Effector memory CD4-positive, alpha-beta T cell (primary cell): ENCODE results near the gene DDIT4.
A peak's percentile ranks its signal among the peaks of the same experiment; 100 is the strongest.
"Not testable (repeated sequence)": the region's sequence is repeated elsewhere in the genome, so short reads cannot be mapped to it uniquely, and the experiment has no call there.

Experiments used
- DNase-seq, 3 donors: peaks; one replicate each; pipeline ENCODE4 v3.0.0-alpha.2; 2020
- H3K27ac ChIP-seq: 2 replicates; pipeline ENCODE4 v1.7.0; 2013; ENCODE audit warnings: mild to moderate bottlenecking, low read length, moderate library complexity; ENCODE audit not compliant: insufficient read depth, poor library complexity, severe bottlenecking
- H3K27me3 ChIP-seq: replicated peaks from 2 replicates; pipeline ENCODE4 v1.7.0; 2013; ENCODE audit warnings: mild to moderate bottlenecking, low read length; ENCODE audit not compliant: insufficient read depth, control insufficient read depth, poor library complexity, severe bottlenecking
- H3K36me3 ChIP-seq: 2 replicates; pipeline ENCODE4 v1.7.0; 2013; ENCODE audit warnings: mild to moderate bottlenecking, low read length, moderate library complexity; ENCODE audit not compliant: control insufficient read depth, insufficient read depth
- H3K4me1 ChIP-seq: 2 replicates; pipeline ENCODE4 v1.7.0; 2013; ENCODE audit warnings: low read length, mild to moderate bottlenecking; ENCODE audit not compliant: control insufficient read depth, insufficient read depth, poor library complexity, severe bottlenecking
- H3K4me3 ChIP-seq: 2 replicates; pipeline ENCODE4 v1.7.0; 2013; ENCODE audit warnings: low read length, low read depth, mild to moderate bottlenecking; ENCODE audit not compliant: insufficient read depth, poor library complexity, severe bottlenecking
- H3K9me3 ChIP-seq: 2 replicates; pipeline ENCODE4 v1.7.0; 2013; ENCODE audit warnings: mild to moderate bottlenecking, low read length, moderate library complexity; ENCODE audit not compliant: control insufficient read depth

DDIT4 gene

GRCh38 chr10:72295330-72295910, 21.7 kb downstream of the DDIT4 start:
- Histone ChIP-seq H3K4me1 (peaks cover 64% of the 10 kb centered on the region), H3K9me3 (no peaks in the 10 kb centered on the region), H3K4me3 (no peak overlapping the region), H3K27me3 (no peaks in the 10 kb centered on the region), H3K27ac (peak overlapping the region; percentile 95), H3K36me3 (no peaks in the 10 kb centered on the region)
- DNase-seq = no peak

GRCh38 chr10:72296829-72297280, 23.1 kb downstream of the DDIT4 start:
- H3K4me3 ChIP-seq, H3K9me3 ChIP-seq, DNase-seq, H3K27me3 ChIP-seq, H3K36me3 ChIP-seq: not testable (repeated sequence)
- Histone ChIP-seq H3K4me1 (peaks cover 51% of the 10 kb centered on the region), H3K27ac (peak overlapping the region; percentile 95)

GRCh38 chr10:72297281-72297804, 23.6 kb downstream of the DDIT4 start:
- Histone ChIP-seq H3K36me3 (no peaks in the 10 kb centered on the region), H3K4me3 (peak overlapping the region; percentile 45), H3K4me1 (peaks cover 46% of the 10 kb centered on the region), H3K9me3 (no peaks in the 10 kb centered on the region), H3K27me3 (no peaks in the 10 kb centered on the region), H3K27ac (peak overlapping the region; percentile 95)
- peak; percentile 92 to 96 (median 95) for DNase-seq

DNA sequence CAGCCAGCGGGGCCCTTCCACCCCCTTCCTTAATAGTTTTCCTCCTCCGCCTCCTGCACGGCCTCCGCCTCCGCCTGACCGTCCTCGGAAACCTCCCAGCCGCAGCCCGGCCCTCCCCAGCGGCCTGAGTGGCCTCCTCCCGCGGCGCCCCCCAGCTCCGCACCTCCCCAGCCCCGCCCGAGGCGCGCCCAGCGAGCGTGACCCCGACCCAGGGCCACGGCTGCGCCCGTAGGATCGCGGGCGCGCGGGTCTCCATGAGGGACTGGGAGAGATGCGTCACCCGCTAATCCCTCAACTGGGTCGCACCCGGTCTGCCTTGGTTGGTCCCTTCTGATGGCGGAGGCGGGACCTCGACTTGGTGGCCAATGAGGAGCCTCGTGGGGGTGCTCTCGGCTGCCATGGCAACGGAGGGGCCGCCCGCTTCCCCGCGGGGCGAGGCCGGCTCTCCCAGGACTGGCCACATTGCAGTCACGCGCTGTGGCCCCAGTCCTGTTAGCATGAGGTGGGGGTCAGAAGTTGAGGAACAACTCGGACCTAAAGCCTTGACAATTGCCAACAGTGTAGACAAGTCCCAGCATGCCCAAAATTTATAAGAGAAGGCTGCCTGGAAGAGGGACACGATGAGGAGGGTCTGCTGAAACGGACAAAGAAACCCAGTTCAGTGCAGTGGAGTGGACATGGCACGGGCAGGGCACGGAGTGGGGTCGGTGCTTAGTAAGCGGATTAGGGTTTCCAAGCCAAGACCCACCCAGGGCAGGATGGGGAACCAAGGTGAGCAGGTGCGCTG, 24.3 kb downstream of the DDIT4 start:
- Histone ChIP-seq H3K27ac (peak overlapping the region; percentile 95), H3K4me3 (peak overlapping the region; percentile 45), H3K36me3 (no peaks in the 10 kb centered on the region), H3K9me3 (no peaks in the 10 kb centered on the region), H3K27me3 (no peaks in the 10 kb centered on the region), H3K4me1 (peaks cover 40% of the 10 kb centered on the region)
- DNase-seq = peak; percentile 82 to 89 (median 87)

- Histone ChIP-seq H3K27me3 (no peaks in the 10 kb centered on the region), H3K27ac (peak overlapping the region; percentile 95), H3K9me3 (no peaks in the 10 kb centered on the region), H3K4me3 (no peak overlapping the region), H3K36me3 (no peaks in the 10 kb centered on the region), H3K4me1 (peaks cover 35% of the 10 kb centered on the region)
- DNase-seq = no peak
Measured at GRCh38 chr10:72298592-72299519, 25.1 kb downstream of the DDIT4 start.

GRCh38 chr10:72303424-72304128, 29.9 kb downstream of the DDIT4 start:
- no peak overlapping the region for H3K4me3 ChIP-seq
- no peak overlapping the region for H3K27ac ChIP-seq
- DNase-seq = no peak

DNA sequence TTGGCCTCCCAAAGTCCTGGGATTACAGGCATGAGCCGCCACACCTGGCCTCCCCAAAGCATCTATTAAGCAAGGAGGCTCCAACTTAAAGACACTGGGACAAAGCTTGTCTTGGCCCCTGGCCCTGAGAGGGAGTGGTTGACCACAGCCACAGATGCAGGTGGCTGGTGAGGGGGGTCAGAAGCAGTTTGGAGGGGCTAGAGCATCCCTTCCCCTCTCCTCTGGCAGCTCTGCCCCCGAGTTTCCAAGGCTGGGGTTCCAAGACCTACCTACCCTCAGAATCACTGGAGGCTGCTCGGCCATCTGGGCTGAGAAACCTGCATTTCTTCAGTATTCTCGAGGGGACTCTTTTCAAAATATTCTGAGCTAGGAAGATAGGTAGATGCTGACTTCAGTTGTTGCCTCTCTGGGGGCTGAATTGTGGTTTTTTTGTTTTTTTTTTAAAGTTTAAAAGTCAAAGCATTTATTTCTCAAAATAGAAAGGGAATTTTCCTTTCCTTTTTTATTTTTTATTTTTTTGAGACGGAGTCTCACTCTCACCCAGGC, 32.6 kb downstream of the DDIT4 start:
- Histone ChIP-seq H3K36me3 (no peaks in the 10 kb centered on the region), H3K27ac (peak overlapping the region; percentile 32), H3K4me3 (no peak overlapping the region), H3K9me3 (no peaks in the 10 kb centered on the region), H3K27me3 (no peaks in the 10 kb centered on the region), H3K4me1 (peaks cover 23% of the 10 kb centered on the region)
- DNase-seq = no peak

More at GRCh38 chr10:72303424-72304128, 29.9 kb downstream of the DDIT4 start:
- no peaks in the 10 kb centered on the region for H3K36me3 ChIP-seq
- H3K27me3 ChIP-seq = no peaks in the 10 kb centered on the region
- H3K4me1 ChIP-seq = peaks cover 20% of the 10 kb centered on the region
- no peaks in the 10 kb centered on the region for H3K9me3 ChIP-seq

DNA sequence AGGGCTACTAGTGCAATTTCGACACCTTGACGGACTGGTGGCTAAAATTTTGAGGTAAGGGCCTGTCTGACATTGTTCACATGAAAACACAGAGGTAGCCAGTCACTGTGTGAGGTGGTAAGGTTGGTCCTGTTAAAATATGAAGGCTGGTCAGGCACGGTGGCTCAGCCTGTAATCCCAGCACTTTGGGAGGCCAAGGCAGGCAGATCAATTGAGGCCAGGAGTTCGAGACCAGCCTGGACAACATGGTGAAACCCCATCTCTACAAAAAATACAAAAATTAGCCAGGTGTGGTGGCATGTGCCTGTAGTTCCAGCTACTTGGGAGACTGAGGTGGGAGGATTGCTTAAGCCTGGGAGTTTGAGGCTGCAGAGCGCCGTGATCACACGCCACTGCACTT, 34.0 kb downstream of the DDIT4 start:
- peaks cover 29% of the 10 kb centered on the region for H3K4me1 ChIP-seq
- not testable (repeated sequence) for H3K9me3 ChIP-seq, H3K36me3 ChIP-seq, H3K27me3 ChIP-seq, H3K4me3 ChIP-seq, DNase-seq, H3K27ac ChIP-seq

GRCh38 chr10:72308320-72308987, 34.7 kb downstream of the DDIT4 start:
- Histone ChIP-seq H3K36me3 (no peaks in the 10 kb centered on the region), H3K9me3 (no peaks in the 10 kb centered on the region), H3K4me3 (no peak overlapping the region), H3K4me1 (peaks cover 29% of the 10 kb centered on the region), H3K27me3 (no peaks in the 10 kb centered on the region), H3K27ac (peak overlapping the region; percentile 7)
- no peak for DNase-seq
